ENCODE measurements around the gene TRIM43.
"Not testable (repeated sequence)": the region's sequence is repeated elsewhere in the genome, so short reads cannot be mapped to it uniquely, and the experiment has no call there.

TRIM43 gene

GRCh38 chr2:95642951-95643350 is 51.1 kb downstream of the TRIM43 start:
- H3K4me3 ChIP-seq (ENCODE audit: control insufficient read depth, low read depth, low read length); DNase-seq (ENCODE audit: low read depth): not testable (repeated sequence)

GRCh38 chr2:95645312-95645711 is 53.5 kb downstream of the TRIM43 start:
- DNase-seq (ENCODE audit: low read depth); H3K4me3 ChIP-seq (ENCODE audit: control insufficient read depth, low read depth, low read length): not testable (repeated sequence)

- DNase-seq (ENCODE audit: low read depth); H3K4me3 ChIP-seq (ENCODE audit: control insufficient read depth, low read depth, low read length): not testable (repeated sequence)
These were observed 54.6 kb downstream of the TRIM43 start for GRCh38 chr2:95646274-95646994.

- H3K4me3 ChIP-seq (ENCODE audit: control insufficient read depth, low read depth, low read length); DNase-seq (ENCODE audit: low read depth): not testable (repeated sequence)
These were observed 57.2 kb downstream of the TRIM43 start for GRCh38 chr2:95648894-95649544.

All from AG09309 (cell line).